Astrocyte (in vitro differentiated cells and primary cell): ENCODE measurements around the gene PLA2R1.

Experiments used
- EZH2 ChIP-seq: IDR thresholded peaks from 2 replicates; pipeline ENCODE4 v1.6.1; 2012; ENCODE audit warnings: mild to moderate bottlenecking, low read length, inconsistent platforms; ENCODE audit not compliant: insufficient read depth
- TF ChIP-seq, protein P1 (sequence below): IDR thresholded peaks from 2 replicates; pipeline ENCODE4 v1.5.1; 2011; ENCODE audit warnings: low read depth, mild to moderate bottlenecking, inconsistent platforms, low read length, moderate library complexity; ENCODE audit not compliant: insufficient read depth

DNA sequence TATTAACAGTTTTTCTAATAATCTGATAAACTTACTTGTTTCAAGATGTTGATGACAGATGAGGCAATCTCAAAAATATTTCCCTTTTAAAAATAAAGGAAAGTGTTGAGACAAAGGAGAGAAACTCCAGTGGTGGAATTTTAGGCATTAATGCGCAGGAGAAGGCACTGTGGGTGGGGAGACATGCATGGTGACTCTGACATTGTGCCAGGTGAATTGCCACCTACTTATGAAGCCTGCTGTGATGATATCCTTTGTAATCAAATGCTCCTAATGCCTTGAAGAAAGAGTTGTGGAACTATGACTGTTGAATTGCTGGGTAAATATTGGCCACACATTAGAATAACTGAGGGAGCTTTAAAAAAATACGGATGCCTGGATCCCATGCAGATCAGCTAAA lies 101.4 kb downstream of the PLA2R1 start:
- TF ChIP-seq, protein P1, sequence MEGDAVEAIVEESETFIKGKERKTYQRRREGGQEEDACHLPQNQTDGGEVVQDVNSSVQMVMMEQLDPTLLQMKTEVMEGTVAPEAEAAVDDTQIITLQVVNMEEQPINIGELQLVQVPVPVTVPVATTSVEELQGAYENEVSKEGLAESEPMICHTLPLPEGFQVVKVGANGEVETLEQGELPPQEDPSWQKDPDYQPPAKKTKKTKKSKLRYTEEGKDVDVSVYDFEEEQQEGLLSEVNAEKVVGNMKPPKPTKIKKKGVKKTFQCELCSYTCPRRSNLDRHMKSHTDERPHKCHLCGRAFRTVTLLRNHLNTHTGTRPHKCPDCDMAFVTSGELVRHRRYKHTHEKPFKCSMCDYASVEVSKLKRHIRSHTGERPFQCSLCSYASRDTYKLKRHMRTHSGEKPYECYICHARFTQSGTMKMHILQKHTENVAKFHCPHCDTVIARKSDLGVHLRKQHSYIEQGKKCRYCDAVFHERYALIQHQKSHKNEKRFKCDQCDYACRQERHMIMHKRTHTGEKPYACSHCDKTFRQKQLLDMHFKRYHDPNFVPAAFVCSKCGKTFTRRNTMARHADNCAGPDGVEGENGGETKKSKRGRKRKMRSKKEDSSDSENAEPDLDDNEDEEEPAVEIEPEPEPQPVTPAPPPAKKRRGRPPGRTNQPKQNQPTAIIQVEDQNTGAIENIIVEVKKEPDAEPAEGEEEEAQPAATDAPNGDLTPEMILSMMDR = no peak
- TF ChIP-seq EZH2 = no peak
